Parathyroid adenoma (tissue), 2 donors: ENCODE data around the gene PCDHGA5.
"Not testable (repeated sequence)": the region's sequence is repeated elsewhere in the genome, so short reads cannot be mapped to it uniquely, and the experiment has no call there.

Experiments used
- H2AFZ ChIP-seq: fragments of 300-600 bp; sonication (generic); one replicate; pipeline ENCODE4 v1.7.0; 2017; ENCODE audit warnings: antibody characterized with exemption, mild to moderate bottlenecking
- H3K27ac ChIP-seq: fragments of 300-600 bp; sonication (generic); one replicate; pipeline ENCODE4 v1.7.0; 2017
- H3K27me3 ChIP-seq: fragments of 300-600 bp; sonication (generic); one replicate; pipeline ENCODE4 v1.7.0; 2017; ENCODE audit warnings: low read length; ENCODE audit not compliant: control insufficient read depth, insufficient read depth
- H3K36me3 ChIP-seq: fragments of 300-600 bp; sonication (generic); one replicate; pipeline ENCODE4 v1.7.0; 2017; ENCODE audit warnings: low read length; ENCODE audit not compliant: control insufficient read depth, insufficient read depth
- H3K4me1 ChIP-seq: fragments of 300-600 bp; sonication (generic); one replicate; pipeline ENCODE4 v1.7.0; 2017; ENCODE audit warnings: control low read depth
- H3K4me2 ChIP-seq: fragments of 300-600 bp; sonication (generic); one replicate; pipeline ENCODE4 v1.7.0; 2017; ENCODE audit warnings: low read length
- H3K4me3 ChIP-seq: fragments of 300-600 bp; sonication (generic); one replicate; pipeline ENCODE4 v1.7.0; 2017; ENCODE audit warnings: low read depth, low read length
- H3K79me2 ChIP-seq: fragments of 300-600 bp; sonication (generic); one replicate; pipeline ENCODE4 v1.7.0; 2017; ENCODE audit warnings: control low read depth
- H3K9ac ChIP-seq: fragments of 300-600 bp; sonication (generic); one replicate; pipeline ENCODE4 v1.7.0; 2017; ENCODE audit warnings: mild to moderate bottlenecking
- H3K9me3 ChIP-seq: fragments of 300-600 bp; sonication (generic); one replicate; pipeline ENCODE4 v1.7.0; 2017; ENCODE audit warnings: low read length; ENCODE audit not compliant: control insufficient read depth
- CTCF ChIP-seq: fragments of 300-600 bp; sonication (generic); IDR thresholded peaks from one replicate; pipeline ENCODE4 v1.7.0; 2017; ENCODE audit warnings: antibody characterized with exemption, mild to moderate bottlenecking
- donor health status: primary hyperparathyroidism.

The PCDHGA5 gene

GRCh38 chr5:141403387-141403786 lies 39.4 kb downstream of the PCDHGA5 start:
- Histone ChIP-seq H3K36me3 (no peaks in the 10 kb centered on the region), H3K9me3 (peaks cover 9% of the 10 kb centered on the region), H3K4me1 (no peaks in the 10 kb centered on the region), H2AFZ (no peak overlapping the region), H3K27me3 (no peaks in the 10 kb centered on the region), H3K9ac (no peak overlapping the region), H3K27ac (no peak overlapping the region), H3K79me2 (no peaks in the 10 kb centered on the region), H3K4me3 (no peak overlapping the region), H3K4me2 (no peak overlapping the region)
- no peak for TF ChIP-seq CTCF

GRCh38 chr5:141407790-141408505 lies 44.0 kb downstream of the PCDHGA5 start, which contains the start of gene PCDHGB6:
Gene PCDHGB6 (plus strand): TSS chr5:141408021. CDS start chr5:141408203, 182 bp downstream.
- peak within 1 kb of the TSS; percentile 17 for H3K4me3 ChIP-seq
- H3K9me3 ChIP-seq = peaks cover 10% of the 10 kb centered on the region
- not testable (repeated sequence) for H3K36me3 ChIP-seq, H3K4me1 ChIP-seq, H3K27ac ChIP-seq, H2AFZ ChIP-seq, H3K4me2 ChIP-seq, H3K27me3 ChIP-seq, H3K79me2 ChIP-seq, H3K9ac ChIP-seq

- peaks cover 5% of the 10 kb centered on the region for H3K36me3 ChIP-seq
- no peaks in the 10 kb centered on the region for H3K27me3 ChIP-seq
- no peak overlapping the region for H3K27ac ChIP-seq
- no peak overlapping the region for H2AFZ ChIP-seq
- TF ChIP-seq CTCF = no peak
- H3K4me1 ChIP-seq = no peaks in the 10 kb centered on the region
- H3K9ac ChIP-seq = no peak overlapping the region
- peaks cover 6% of the 10 kb centered on the region for H3K9me3 ChIP-seq
- no peak overlapping the region for H3K4me2 ChIP-seq
- no peak overlapping the region for H3K4me3 ChIP-seq
- H3K79me2 ChIP-seq = no peaks in the 10 kb centered on the region
Measured at GRCh38 chr5:141409598-141410306, 45.8 kb downstream of the PCDHGA5 start.

GRCh38 chr5:141411575-141411974 lies 47.6 kb downstream of the PCDHGA5 start:
- Histone ChIP-seq H3K4me3 (no peak overlapping the region), H2AFZ (no peak overlapping the region), H3K27me3 (no peaks in the 10 kb centered on the region), H3K36me3 (peaks cover 5% of the 10 kb centered on the region), H3K4me2 (no peak overlapping the region), H3K27ac (no peak overlapping the region), H3K79me2 (no peaks in the 10 kb centered on the region), H3K9ac (no peak overlapping the region), H3K4me1 (no peaks in the 10 kb centered on the region), H3K9me3 (peaks cover 6% of the 10 kb centered on the region)
- TF ChIP-seq CTCF = no peak

- peak within 1 kb of the TSS; percentile 48 for H3K4me3 ChIP-seq
- H3K27me3 ChIP-seq = no peaks in the 10 kb centered on the region
- no peak within 1 kb of the TSS for H3K9ac ChIP-seq
- H3K9me3 ChIP-seq = peaks cover 6% of the 10 kb centered on the region
- no peak within 1 kb of the TSS for H2AFZ ChIP-seq
- peaks cover 5% of the 10 kb centered on the region for H3K36me3 ChIP-seq
- H3K4me2 ChIP-seq = peak within 1 kb of the TSS; percentile 28
- no peaks in the 10 kb centered on the region for H3K4me1 ChIP-seq
- TF ChIP-seq CTCF = no peak
- peak within 1 kb of the TSS; percentile 33 for H3K27ac ChIP-seq
- no peaks in the 10 kb centered on the region for H3K79me2 ChIP-seq
Measured at GRCh38 chr5:141412854-141413539, 49.0 kb downstream of the PCDHGA5 start, which contains the start of gene PCDHGA10. Gene PCDHGA10 (plus strand): TSS chr5:141412987. CDS start chr5:141413176, 189 bp downstream.
